Fibroblast of gingiva (primary cell): ENCODE measurements around the gene MYL3.
A peak's percentile ranks its signal among the peaks of the same experiment; 100 is the strongest.
"Not testable (repeated sequence)": the region's sequence is repeated elsewhere in the genome, so short reads cannot be mapped to it uniquely, and the experiment has no call there.

Source experiments
- DNase-seq: peaks from one replicate; pipeline ENCODE4 v3.0.0-alpha.2; 2011; ENCODE audit warnings: low read depth

Gene MYL3

GRCh38 chr3:46824211-46824970 lies 38.9 kb downstream of the MYL3 start:
- DNase-seq, result no peak

GRCh38 chr3:46823314-46823713 lies 39.9 kb downstream of the MYL3 start:
- not testable (repeated sequence) for DNase-seq

GRCh38 chr3:46821553-46821952 lies 41.7 kb downstream of the MYL3 start:
- no peak for DNase-seq

GRCh38 chr3:46820852-46821251 lies 42.4 kb downstream of the MYL3 start:
- DNase-seq, result no peak

- peak; percentile 33 for DNase-seq
Observed at GRCh38 chr3:46812237-46812791, 50.9 kb downstream of the MYL3 start.

GRCh38 chr3:46811615-46812236 lies 51.5 kb downstream of the MYL3 start:
- DNase-seq, result no peak

GRCh38 chr3:46808766-46809165 lies 54.5 kb downstream of the MYL3 start:
- DNase-seq, result not testable (repeated sequence)
